ENCODE measurements around the gene AS3MT. TPM values are rescaled to one million over a fixed set of nuclear protein-coding genes. Genes with fewer than 3 reads are reported as not detected.

AS3MT gene, protein sequence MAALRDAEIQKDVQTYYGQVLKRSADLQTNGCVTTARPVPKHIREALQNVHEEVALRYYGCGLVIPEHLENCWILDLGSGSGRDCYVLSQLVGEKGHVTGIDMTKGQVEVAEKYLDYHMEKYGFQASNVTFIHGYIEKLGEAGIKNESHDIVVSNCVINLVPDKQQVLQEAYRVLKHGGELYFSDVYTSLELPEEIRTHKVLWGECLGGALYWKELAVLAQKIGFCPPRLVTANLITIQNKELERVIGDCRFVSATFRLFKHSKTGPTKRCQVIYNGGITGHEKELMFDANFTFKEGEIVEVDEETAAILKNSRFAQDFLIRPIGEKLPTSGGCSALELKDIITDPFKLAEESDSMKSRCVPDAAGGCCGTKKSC
- total RNA-seq = 0.70 and 1.0 TPM in 2 replicates

DNA sequence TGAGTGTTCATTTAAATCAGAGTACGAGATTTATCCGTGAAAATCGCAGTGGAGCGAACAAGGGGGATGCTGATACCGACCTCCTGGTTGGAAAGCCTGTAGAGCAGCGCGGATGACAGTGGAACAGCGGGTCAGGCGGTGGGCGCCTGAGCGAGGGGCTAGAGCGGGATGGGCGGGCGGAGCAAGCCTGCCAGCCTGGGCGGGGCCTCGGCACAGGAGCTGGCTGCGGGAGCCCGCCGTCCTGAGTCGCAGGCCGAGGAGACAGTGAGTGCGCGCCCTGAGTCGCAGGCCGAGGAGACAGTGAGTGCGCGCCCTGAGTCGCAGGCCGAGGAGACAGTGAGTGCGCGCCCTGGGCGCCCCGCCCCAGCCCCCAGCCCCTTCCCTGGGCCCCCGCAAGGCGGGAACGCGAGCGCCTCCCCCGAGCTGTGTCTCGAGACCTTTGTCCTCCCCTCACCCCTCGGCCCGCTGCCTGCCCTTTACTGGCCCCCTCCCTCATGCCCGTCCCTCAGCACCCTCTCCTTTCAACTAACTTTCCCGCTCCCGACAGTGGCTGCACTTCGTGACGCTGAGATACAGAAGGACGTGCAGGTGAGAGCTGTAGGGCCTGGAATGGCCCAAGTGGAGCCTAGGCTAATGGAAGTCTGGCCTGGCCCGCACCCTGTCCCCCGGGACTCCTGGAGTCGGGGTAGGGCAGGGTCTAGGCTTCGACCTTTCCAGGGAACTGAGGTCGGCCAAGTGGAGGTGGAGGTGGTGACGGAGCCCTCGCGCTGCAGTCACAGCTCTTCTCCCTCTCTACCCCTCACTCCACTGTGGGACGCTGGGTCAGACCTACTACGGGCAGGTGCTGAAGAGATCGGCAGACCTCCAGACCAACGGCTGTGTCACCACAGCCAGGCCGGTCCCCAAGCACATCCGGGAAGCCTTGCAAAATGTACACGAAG lies at the start of gene AS3MT:
TSS of gene AS3MT (plus strand) at position 213 of the 941 bp plus-strand sequence. CDS start at position 336, 123 bp downstream.

DNA sequence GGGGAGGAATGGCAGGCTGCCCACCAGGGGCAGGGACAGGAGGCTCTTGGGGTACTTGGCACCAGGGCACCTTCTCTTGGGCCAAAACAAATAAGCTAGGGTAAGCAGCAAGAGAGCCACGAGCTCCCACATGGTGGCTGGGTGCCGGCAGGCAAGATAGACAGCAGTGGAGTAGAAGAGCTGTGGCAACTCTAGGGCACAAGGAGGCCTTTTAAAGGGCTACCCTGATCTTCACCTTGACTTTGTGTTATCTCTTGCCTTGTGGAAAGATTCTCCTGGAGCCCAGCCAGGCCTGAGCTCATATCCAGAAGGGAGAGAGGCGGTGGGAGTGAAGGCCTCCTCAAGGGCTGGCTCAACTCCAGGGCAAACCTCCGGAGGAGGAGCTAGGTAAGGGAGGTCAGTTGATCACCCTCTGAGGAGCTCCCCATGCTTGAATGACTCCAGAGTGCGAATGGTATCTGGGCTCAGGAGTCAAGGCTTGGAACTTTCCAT lies 32.0 kb upstream of the AS3MT start, which contains the start of gene CYP17A1:
TSS of gene CYP17A1 (minus strand) at position 184 of the 492 bp plus-strand sequence. CDS start at position 132, 52 bp downstream.

DNA sequence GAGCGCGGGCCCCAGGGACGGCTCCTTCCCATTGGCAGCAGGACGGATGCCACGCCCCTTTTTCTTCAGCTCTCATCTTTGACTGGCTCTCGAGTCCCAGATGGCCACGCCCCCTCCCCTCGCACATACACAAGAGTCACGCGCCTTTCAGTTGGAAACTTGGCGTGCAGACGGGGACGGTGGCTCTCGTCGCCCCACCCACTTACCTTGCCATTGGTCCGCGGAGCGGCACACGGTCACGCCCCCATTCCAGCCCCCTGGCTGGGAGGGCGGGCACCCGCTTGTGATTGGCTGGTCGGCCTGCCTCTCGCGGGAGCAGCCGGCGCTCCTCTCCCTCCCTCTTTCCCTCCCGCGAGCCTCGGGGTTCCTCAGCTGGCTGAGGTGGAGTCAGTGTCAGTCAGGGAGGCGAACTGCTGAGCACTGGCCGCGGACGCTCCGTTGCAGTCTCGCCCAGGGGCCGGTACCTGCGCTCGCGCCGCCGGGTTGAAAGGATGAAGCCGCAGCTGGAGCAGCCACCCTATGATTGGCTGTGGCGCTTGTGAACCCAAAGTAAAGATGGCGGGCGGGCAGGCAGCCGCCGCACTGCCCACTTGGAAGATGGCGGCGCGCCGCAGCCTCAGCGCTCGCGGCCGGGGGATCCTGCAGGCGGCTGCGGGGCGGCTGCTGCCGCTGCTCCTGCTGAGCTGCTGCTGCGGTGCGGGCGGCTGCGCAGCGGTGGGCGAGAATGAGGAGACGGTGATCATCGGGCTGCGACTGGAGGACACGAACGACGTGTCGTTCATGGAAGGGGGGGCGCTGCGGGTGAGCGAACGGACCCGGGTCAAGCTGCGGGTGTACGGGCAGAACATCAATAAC lies 48.9 kb downstream of the AS3MT start, which contains the start of gene CNNM2:
TSS of gene CNNM2 (plus strand) at position 333 of the 855 bp plus-strand sequence. CDS start at position 520, 187 bp downstream.

Other genes with a start within 250 kb of the AS3MT start
- gene TRIM8, start 225.0 kb upstream of the AS3MT start, total RNA-seq = 96.6 and 109 TPM in 2 replicates
- 5.3 and 7.8 TPM in 2 replicates for gene ARL3, start 155.1 kb upstream of the AS3MT start, total RNA-seq
- gene SFXN2, start 154.8 kb upstream of the AS3MT start, total RNA-seq = 0.68 and 4.3 TPM in 2 replicates
- 63.7 and 76.1 TPM in 2 replicates for gene WBP1L, start 125.5 kb upstream of the AS3MT start, total RNA-seq
- not detected in 2 replicates for gene CYP17A1, start 32.1 kb upstream of the AS3MT start, total RNA-seq
- 22.5 and 26.0 TPM in 2 replicates for gene BORCS7, start 15.2 kb upstream of the AS3MT start, total RNA-seq
- 5.1 and 6.1 TPM in 2 replicates for gene CNNM2, start 48.8 kb downstream of the AS3MT start, total RNA-seq

Data from pericardium fibroblast (primary cell).